ENCODE results near the gene CACNA1D.

Gene CACNA1D

DNA sequence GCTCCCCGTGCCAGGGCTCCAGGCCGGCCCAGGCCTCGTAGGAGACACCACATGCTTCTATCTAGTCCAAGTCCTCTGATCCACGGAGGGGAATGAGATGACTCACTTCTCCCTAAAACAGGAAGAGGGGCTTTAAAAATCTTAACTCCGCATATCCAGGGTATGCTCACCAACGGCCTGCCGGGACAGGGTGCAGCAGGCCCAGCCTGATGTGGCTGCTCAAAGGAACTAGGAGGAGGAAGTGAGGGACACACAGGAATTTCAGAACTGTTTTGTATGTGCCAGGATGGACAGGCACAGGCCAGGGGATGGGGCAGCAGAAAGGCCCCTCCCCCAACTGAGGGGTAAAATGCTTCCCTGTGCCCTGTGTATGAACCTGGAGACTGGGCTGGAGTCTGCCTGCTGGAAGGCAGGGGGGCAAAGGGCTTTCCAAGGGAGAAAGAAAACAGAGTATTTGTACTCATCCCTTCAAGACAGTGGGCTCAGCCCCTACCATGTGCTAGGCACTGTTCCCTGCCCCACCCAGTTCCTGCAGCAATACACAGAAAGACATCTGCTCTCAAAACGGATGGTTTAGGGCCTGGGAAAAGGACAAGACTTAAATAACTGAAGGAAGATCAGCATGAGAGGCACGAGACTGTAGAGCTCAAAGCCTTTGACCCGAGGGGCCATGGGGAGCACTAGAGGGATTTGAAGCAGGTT, 329.7 kb downstream of the CACNA1D start:
- Histone ChIP-seq H3F3A (ENCODE audit: insufficient read depth) (no peaks in the 10 kb centered on the region), H4K20me1 (ENCODE audit: low read depth, low read length) (no peaks in the 10 kb centered on the region), H3K27ac (ENCODE audit: low read depth, low read length) (no peak overlapping the region), H3K9me3 (ENCODE audit: insufficient read depth, low read length) (no peaks in the 10 kb centered on the region), H3K4me3 (ENCODE audit: insufficient read depth, low read length, poor library complexity, severe bottlenecking) (no peak overlapping the region), H3K4me2 (ENCODE audit: low read depth, low read length, poor library complexity, severe bottlenecking) (no peak overlapping the region), H3K9me2 (replicated peaks; ENCODE audit: insufficient read depth, low read length) (no peaks in the 10 kb centered on the region), H3K9ac (ENCODE audit: low read length) (no peak overlapping the region), H2AFZ (ENCODE audit: low read depth, low read length, severe bottlenecking) (no peak overlapping the region), H3K36me3 (ENCODE audit: low read length) (no peaks in the 10 kb centered on the region; the same call in 1 of the 2 replicates), H3K79me2 (ENCODE audit: insufficient read depth, low read length) (peaks cover 8% of the 10 kb centered on the region; the same call in 1 of the 2 replicates), H3K27me3 (ENCODE audit: low read length) (no peaks in the 10 kb centered on the region)
- no peak for TF ChIP-seq EZH2phosphoT487 (conservative IDR thresholded peaks at IDR 0.05; ENCODE audit: low read length)

DNA sequence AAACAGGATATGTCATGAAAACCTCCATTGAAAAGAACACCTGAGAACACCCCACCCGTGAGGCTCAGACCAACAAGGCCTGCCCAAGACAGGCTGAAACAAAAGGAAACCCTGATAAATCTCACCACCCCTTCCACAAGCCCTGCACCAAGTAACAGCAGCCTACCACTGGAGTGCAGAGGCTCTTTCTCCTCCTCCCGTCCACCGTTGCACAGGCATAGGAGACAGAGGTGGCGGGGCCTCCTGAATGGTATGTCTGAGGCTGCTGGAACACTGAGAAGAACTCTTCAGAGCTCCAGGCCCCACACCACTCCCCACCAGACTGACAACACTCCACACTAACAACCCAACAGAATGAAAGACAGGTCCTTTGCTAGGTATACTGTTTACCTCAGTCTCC, 330.4 kb downstream of the CACNA1D start:
- Histone ChIP-seq H4K20me1 (ENCODE audit: low read depth, low read length) (no peaks in the 10 kb centered on the region), H3K36me3 (ENCODE audit: low read length) (no peaks in the 10 kb centered on the region; the same call in 1 of the 2 replicates), H3K9me2 (replicated peaks; ENCODE audit: insufficient read depth, low read length) (no peaks in the 10 kb centered on the region), H2AFZ (ENCODE audit: low read depth, low read length, severe bottlenecking) (no peak overlapping the region), H3K9me3 (ENCODE audit: insufficient read depth, low read length) (no peaks in the 10 kb centered on the region), H3K27me3 (ENCODE audit: low read length) (no peaks in the 10 kb centered on the region), H3K27ac (ENCODE audit: low read depth, low read length) (no peak overlapping the region), H3K9ac (ENCODE audit: low read length) (no peak overlapping the region), H3F3A (ENCODE audit: insufficient read depth) (no peaks in the 10 kb centered on the region), H3K4me3 (ENCODE audit: insufficient read depth, low read length, poor library complexity, severe bottlenecking) (no peak overlapping the region), H3K4me2 (ENCODE audit: low read depth, low read length, poor library complexity, severe bottlenecking) (no peak overlapping the region), H3K79me2 (ENCODE audit: insufficient read depth, low read length) (peaks cover 12% of the 10 kb centered on the region; the same call in 1 of the 2 replicates)
- TF ChIP-seq, protein P1, sequence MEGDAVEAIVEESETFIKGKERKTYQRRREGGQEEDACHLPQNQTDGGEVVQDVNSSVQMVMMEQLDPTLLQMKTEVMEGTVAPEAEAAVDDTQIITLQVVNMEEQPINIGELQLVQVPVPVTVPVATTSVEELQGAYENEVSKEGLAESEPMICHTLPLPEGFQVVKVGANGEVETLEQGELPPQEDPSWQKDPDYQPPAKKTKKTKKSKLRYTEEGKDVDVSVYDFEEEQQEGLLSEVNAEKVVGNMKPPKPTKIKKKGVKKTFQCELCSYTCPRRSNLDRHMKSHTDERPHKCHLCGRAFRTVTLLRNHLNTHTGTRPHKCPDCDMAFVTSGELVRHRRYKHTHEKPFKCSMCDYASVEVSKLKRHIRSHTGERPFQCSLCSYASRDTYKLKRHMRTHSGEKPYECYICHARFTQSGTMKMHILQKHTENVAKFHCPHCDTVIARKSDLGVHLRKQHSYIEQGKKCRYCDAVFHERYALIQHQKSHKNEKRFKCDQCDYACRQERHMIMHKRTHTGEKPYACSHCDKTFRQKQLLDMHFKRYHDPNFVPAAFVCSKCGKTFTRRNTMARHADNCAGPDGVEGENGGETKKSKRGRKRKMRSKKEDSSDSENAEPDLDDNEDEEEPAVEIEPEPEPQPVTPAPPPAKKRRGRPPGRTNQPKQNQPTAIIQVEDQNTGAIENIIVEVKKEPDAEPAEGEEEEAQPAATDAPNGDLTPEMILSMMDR (IDR thresholded peaks at IDR 0.05; ENCODE audit: insufficient read depth, low read length, poor library complexity, severe bottlenecking): no peak
- TF ChIP-seq EZH2phosphoT487 (conservative IDR thresholded peaks at IDR 0.05; ENCODE audit: low read length): no peak

DNA sequence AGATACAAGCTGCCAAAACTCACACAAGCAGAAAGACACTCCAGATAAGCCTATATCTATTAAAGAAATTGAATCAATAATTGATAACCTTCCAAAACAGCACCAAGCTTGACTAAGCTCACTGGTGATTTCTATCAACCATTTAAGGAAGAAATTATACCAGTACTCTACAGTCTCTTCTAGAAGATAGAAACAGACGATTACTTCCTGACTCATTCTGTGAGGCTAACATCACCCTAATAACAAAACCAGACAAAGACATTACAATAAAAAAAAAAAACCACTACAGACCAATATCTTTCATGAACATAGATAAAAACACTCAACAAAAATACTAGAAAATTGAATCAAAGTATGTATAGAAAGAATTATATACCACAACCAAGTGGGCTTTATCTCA, 331.6 kb downstream of the CACNA1D start:
- Histone ChIP-seq H3K27me3 (ENCODE audit: low read length) (no peaks in the 10 kb centered on the region), H3K27ac (ENCODE audit: low read depth, low read length) (no peak overlapping the region), H4K20me1 (ENCODE audit: low read depth, low read length) (no peaks in the 10 kb centered on the region), H2AFZ (ENCODE audit: low read depth, low read length, severe bottlenecking) (no peak overlapping the region), H3F3A (ENCODE audit: insufficient read depth) (no peaks in the 10 kb centered on the region), H3K4me3 (ENCODE audit: insufficient read depth, low read length, poor library complexity, severe bottlenecking) (no peak overlapping the region), H3K79me2 (ENCODE audit: insufficient read depth, low read length) (peaks cover 15% of the 10 kb centered on the region; the same call in 1 of the 2 replicates), H3K9ac (ENCODE audit: low read length) (no peak overlapping the region), H3K4me2 (ENCODE audit: low read depth, low read length, poor library complexity, severe bottlenecking) (no peak overlapping the region), H3K36me3 (ENCODE audit: low read length) (no peaks in the 10 kb centered on the region; the same call in 1 of the 2 replicates), H3K9me2 (replicated peaks; ENCODE audit: insufficient read depth, low read length) (no peaks in the 10 kb centered on the region), H3K9me3 (ENCODE audit: insufficient read depth, low read length) (no peaks in the 10 kb centered on the region)
- no peak for TF ChIP-seq EZH2phosphoT487 (conservative IDR thresholded peaks at IDR 0.05; ENCODE audit: low read length)
- TF ChIP-seq, protein P1 (IDR thresholded peaks at IDR 0.05; ENCODE audit: insufficient read depth, low read length, poor library complexity, severe bottlenecking): no peak

DNA sequence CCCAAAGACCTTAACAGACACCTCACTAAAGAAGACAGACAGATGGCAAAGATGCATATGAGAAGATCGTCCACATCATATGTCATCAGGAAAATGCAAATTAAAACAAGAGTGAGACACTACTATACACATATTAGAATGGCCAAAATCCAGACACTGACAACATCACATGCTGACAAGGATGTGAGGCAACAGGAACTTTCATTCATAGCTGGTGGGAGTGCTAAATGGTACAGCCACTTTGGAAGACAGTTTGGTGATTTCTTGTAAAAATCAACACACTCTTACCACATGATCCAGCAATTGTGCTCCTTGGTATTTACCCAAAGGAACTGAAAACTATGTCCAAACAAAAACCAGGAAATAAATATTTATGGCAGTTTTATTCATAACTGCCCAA, 334.2 kb downstream of the CACNA1D start:
- Histone ChIP-seq H2AFZ (ENCODE audit: low read depth, low read length, severe bottlenecking) (no peak overlapping the region), H3K9me3 (ENCODE audit: insufficient read depth, low read length) (no peaks in the 10 kb centered on the region), H3F3A (ENCODE audit: insufficient read depth) (no peaks in the 10 kb centered on the region), H3K36me3 (ENCODE audit: low read length) (peaks cover 4% of the 10 kb centered on the region; the same call in 1 of the 2 replicates), H3K4me2 (ENCODE audit: low read depth, low read length, poor library complexity, severe bottlenecking) (no peak overlapping the region), H3K27ac (ENCODE audit: low read depth, low read length) (no peak overlapping the region), H3K79me2 (ENCODE audit: insufficient read depth, low read length) (peaks cover 15% of the 10 kb centered on the region; the same call in 1 of the 2 replicates), H3K9ac (ENCODE audit: low read length) (no peak overlapping the region), H4K20me1 (ENCODE audit: low read depth, low read length) (no peaks in the 10 kb centered on the region), H3K9me2 (replicated peaks; ENCODE audit: insufficient read depth, low read length) (no peaks in the 10 kb centered on the region), H3K27me3 (ENCODE audit: low read length) (no peaks in the 10 kb centered on the region), H3K4me3 (ENCODE audit: insufficient read depth, low read length, poor library complexity, severe bottlenecking) (no peak overlapping the region)
- TF ChIP-seq, protein P1 (IDR thresholded peaks at IDR 0.05; ENCODE audit: insufficient read depth, low read length, poor library complexity, severe bottlenecking): no peak
- no peak for TF ChIP-seq EZH2phosphoT487 (conservative IDR thresholded peaks at IDR 0.05; ENCODE audit: low read length)

Data from SU-DHL-6 (cell line).